NCI-H82 treated with DMSO at 0.1 percent for 48 hours (cell line): ENCODE results near the gene CELSR1.
"Not testable (repeated sequence)": the region's sequence is repeated elsewhere in the genome, so short reads cannot be mapped to it uniquely, and the experiment has no call there.

Experiments
- DNase-seq: peaks from one replicate; lab custom pipeline; 2025; ENCODE audit not compliant: unreplicated experiment; lab: John Stamatoyannopoulos, UW

Gene CELSR1

DNA sequence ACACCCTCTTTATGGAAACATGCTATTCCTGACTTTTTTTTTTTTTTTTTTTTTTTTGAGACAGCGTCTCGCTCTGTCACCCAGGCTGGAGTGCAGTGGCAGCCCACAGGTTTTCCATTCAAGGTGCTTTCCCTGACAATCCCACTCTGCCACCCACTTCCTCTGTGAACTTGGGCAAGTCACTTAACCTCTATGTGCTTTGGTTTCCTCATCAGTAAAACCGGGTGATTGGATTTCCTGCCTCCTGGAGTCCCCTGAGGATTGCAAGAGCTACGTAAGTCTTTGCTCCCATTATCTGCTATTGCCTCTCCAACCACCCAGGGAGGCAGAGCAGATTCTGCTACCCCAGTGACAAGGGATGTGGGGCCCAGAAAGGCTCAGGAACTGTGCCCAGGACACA lies 54.1 kb downstream of the CELSR1 start:
- DNase-seq: no peak

DNA sequence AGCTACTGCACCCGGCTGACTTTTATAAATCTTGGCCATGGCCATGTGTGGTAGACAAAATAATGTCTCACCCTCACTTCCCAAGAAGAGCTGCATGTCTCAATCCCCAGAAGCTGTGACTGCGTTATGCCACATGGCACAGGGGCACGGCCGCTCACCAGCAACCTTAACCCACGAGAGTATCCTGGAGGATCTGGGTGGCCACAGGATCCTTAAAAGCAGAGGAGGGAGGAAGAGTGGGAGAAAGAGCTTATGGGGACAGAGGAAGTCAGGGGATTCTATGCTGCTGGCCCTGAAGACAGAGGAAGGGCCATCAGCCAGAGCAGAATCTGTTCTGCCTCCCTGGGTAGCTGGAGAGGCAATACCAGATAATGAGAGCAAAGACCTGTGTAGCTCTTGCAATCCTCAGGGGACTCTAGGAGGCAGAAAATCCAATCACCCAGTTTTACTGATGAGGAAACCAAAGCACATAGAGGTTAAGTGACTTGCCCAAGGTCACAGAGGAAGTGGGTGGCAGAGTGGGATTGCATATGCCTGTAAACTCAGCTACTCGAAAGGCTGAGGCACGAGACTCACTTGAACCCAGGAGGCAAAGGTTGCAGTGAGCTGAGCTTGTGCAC lies 55.3 kb downstream of the CELSR1 start:
- DNase-seq: no peak

GRCh38 chr22:46481386-46481785 lies 56.0 kb downstream of the CELSR1 start:
- DNase-seq: no peak

GRCh38 chr22:46480396-46480795 lies 57.0 kb downstream of the CELSR1 start:
- DNase-seq: no peak

DNA sequence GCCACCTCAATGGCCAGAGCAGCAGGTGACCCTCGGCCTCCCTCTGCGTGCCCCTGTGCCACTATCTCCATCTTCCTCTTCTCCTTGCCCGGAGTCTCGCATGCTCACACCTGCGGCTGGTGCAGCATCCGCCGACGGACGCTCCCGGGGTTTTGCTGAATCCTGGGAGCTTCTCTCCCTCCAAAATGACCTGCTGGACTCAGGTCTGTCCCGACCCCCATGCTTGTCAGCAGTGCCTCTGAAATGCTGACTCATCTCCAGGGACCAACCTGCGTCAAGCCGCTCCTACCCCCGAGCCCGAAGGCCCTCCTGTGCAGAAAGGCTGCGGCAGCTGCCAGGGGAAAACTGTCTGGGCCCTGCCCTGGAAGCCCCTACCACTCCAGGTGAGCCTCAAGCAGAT lies 58.4 kb downstream of the CELSR1 start:
- DNase-seq: no peak

DNA sequence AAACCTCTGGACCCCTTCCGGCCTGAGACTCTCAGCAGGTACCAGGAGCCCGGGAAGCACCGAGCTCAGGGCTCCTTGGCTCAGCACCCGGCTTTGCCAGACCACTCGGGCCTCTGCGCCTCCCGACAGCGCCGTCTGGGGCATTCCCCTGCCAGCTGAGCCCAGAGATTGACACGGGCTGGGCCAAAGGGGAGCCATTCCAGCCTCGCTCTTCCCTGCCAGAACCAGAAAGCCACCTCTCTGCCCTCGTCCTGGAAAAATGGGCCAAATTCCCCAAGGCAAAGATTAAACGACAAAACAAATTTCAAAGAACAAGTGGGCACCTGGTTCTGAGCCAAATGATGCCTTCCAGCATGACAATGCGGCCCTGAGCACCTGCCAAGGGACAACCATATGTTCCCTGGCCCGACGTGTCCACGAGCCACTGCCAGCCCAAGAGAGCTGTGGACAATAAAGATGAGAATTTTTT lies 59.3 kb downstream of the CELSR1 start:
- no peak for DNase-seq

DNA sequence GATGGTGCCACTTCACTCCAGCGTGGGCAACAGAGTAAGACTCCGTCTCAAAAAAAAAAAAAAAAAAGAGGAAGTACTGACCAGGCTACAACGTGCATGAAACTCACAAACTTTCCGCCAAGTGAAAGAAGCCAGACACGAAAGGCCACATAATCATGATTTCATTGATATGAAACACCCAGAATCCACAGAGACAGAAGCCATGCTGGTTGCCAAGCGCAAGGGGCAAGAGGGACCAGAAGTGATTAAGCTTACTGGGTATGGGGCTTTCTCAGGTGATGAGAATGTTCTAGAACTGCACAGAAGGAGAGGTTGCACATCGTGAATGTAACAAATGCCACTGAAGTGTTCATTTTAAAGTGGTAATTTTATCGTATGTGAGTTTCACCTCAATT lies 60.9 kb downstream of the CELSR1 start:
- no peak for DNase-seq

DNA sequence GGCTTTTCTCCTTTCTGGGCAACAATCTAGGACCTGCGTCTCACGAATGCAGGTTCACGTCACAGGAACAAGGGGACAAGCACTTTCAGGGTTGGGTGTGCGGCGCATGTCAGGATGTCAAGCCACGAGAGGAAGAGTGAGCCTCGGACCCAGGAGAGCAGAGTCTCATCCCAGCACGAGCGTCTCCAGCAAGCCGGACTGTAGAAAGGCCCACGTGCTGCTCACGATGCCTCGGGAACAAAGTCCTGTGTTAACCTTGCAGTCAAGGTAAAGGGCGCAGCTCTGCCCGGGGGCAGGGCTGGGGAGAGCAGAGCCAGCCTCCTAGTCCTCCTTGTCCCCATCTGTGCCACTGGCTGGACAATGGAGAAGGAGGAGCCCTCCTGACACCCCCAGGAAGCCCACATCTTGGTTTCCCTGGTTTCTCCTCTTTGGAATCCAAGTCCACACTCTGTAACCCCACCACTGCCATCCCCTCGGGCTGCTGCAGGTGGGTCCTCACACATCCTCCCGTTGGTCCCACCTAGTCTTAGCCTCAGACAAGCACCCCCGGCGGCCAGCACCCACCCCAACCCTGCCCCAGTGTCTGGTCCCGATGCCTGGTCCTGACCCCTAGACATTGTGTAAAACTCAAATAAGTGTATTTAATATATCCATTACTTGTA lies 63.4 kb downstream of the CELSR1 start:
- DNase-seq: no peak

- no peak for DNase-seq
Observed at GRCh38 chr22:46473021-46473779, 64.2 kb downstream of the CELSR1 start.

DNA sequence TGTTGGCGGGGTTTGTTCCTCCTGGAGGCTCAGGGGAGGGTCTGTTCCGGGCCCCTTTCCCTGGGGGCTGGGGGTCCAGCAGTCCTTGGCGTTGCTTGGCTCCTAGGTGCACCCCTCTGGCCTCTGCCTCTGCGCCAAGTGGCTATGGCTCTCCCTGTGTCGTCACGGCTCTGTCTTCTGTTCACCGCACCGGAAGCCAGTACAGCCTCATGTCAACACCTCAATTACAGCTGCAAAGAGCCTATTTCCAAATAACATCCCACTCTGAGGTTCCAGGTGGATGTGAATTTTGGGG lies 64.8 kb downstream of the CELSR1 start:
- DNase-seq: no peak

- DNase-seq: no peak
Observed at GRCh38 chr22:46471901-46472721, 65.3 kb downstream of the CELSR1 start.

GRCh38 chr22:46471330-46471729 lies 66.1 kb downstream of the CELSR1 start:
- DNase-seq: not testable (repeated sequence)

GRCh38 chr22:46469711-46470110 lies 67.7 kb downstream of the CELSR1 start:
- no peak for DNase-seq

DNA sequence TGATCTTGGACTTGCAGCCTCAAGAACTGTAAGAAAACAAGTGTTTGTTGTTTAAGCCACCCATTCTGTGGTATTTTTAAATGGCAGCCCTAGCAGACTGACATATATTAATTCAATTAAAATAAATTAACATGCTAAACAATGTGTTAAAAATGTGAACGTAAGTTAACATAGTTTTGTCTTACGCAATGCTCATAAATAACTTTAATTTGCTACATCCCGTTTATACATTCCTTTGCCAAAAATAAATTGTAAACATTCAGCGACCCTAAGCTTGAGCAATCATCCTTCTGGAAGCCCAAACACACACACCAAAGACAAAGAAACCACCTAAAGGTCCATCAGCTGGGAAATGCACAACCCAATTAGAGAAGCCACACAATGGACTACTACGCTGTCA lies 70.4 kb downstream of the CELSR1 start:
- no peak for DNase-seq

GRCh38 chr22:46466255-46466676 lies 71.2 kb downstream of the CELSR1 start:
- no peak for DNase-seq

- DNase-seq: no peak
Observed at GRCh38 chr22:46465793-46466192, 71.6 kb downstream of the CELSR1 start.

DNA sequence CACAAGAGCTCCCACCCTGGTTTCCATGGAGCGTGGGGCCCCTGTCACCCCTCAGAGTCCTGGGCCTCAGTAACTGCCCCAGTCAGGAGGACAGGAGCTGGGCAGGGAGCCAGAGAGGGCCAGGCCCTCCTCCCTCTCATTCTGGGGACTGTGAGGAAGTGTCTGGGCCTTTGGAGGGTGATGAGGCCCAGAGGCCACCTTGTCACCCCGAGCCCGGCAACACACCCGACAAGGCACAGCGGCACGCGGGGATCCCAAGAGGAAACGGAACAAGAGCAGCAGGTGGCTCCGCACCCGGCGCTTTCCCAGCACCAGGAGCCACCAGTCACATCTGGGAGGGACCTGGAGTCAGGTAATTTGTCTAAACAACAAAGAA lies 72.1 kb downstream of the CELSR1 start:
- DNase-seq: no peak

DNA sequence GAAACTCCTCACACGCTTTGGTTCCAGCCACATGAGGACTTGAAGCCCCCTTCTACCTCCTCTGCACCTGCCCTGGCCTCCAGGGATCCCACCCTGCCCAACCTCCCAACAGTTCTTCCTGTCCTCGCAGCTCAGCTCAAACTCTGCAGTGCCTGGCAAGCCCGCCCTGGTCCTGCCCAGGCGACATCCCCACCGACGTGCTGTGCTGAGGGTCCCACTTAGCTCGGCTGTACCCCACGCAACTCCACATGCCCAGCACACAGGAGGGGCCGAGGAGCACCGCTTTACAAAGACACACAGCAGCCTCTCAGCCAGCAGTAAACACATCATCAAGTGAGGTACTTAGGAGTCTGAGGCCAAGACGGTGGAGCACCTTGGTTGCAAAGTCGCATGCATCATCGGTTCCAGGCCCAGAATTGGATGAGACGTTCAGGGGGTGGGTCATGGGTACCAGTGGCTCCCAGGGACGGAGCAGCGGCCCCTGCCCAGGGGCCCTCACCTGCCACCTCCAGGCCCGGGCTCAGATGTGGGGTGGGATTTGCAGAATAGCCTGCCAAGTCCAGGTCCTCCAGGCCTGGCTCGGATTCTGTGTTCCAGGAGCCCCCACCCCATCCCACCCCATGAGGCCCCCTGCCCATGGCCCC lies 72.6 kb downstream of the CELSR1 start:
- DNase-seq: no peak

DNA sequence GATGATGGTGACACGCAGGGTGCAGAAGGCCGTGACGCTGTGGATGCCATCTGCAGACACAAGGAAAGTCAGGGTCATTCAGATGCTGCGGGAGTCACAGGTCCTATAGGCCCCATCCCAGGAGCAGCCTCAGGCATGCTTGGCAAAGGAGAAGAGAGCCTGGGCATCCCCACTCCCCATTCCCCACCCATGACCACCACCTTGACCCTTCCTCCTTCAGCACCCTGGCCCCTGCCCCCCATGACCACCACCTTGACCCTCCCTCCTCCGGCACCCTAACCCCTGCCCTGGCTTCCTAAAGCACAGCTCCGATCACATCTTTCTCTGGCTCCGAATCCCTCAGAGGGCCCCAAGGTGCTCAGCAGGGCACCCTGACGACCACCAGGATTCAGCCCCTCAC lies 73.1 kb downstream of the CELSR1 start:
- DNase-seq: no peak

- no peak for DNase-seq
Observed at GRCh38 chr22:46463435-46464227, 73.8 kb downstream of the CELSR1 start.
